CD4-positive, alpha-beta memory T cell (primary cell): Measurements from ENCODE around the gene ARHGAP24. TPM values are rescaled to one million over a fixed set of nuclear protein-coding genes. Genes with fewer than 3 reads are reported as not detected.

Experiments
- CTCF ChIA-PET: fragments of 350-600 bp; sonication (Branson Sonifier 250); formaldehyde crosslinking; loops from one replicate; lab custom pipeline; 2021; ENCODE audit warnings: inconsistent platforms; ENCODE audit not compliant: partially characterized antibody; lab: Charles Lee
- POLR2A ChIA-PET: fragments of 350-600 bp; sonication (Branson Sonifier 250); formaldehyde crosslinking; loops from one replicate; lab custom pipeline; 2021; ENCODE audit not compliant: partially characterized antibody; lab: Charles Lee
- DNase-seq, 5 donors: peaks; one replicate each; pipeline versions ENCODE4 v3.0.0 to v3.0.0-alpha.2; 2020 to 2022; ENCODE audit warnings: mixed read lengths in 1 of 5
- H3K27ac ChIP-seq: one replicate; pipeline ENCODE4 v1.7.0; 2013; ENCODE audit warnings: low read depth, low read length
- H3K27me3 ChIP-seq: 2 replicates; pipeline ENCODE4 v1.7.0; 2013; ENCODE audit warnings: mild to moderate bottlenecking, low read length, moderate library complexity; ENCODE audit not compliant: insufficient read depth
- H3K36me3 ChIP-seq: 2 replicates; pipeline ENCODE4 v1.7.0; 2013; ENCODE audit warnings: mild to moderate bottlenecking, low read length, moderate library complexity; ENCODE audit not compliant: insufficient read depth
- H3K4me1 ChIP-seq: 2 replicates; pipeline ENCODE4 v1.7.0; 2013; ENCODE audit warnings: mild to moderate bottlenecking, low read length, moderate library complexity; ENCODE audit not compliant: insufficient read depth
- H3K4me3 ChIP-seq, 2 donors: one replicate each; pipeline ENCODE4 v1.7.0; 2013; ENCODE audit warnings: low read length in 2 of 2, mild to moderate bottlenecking in 1 of 2
- H3K9me3 ChIP-seq, 2 donors: one replicate each; pipeline ENCODE4 v1.7.0; 2013; ENCODE audit warnings: low read length in 2 of 2, control low read depth in 1 of 2; ENCODE audit not compliant: control insufficient read depth in 1 of 2
- H3K27ac Mint-ChIP-seq, 7 donors: one replicate each; pipeline ENCODE4 v1.8.0; 2020 to 2021; ENCODE audit warnings: mixed read lengths in 7 of 7, mild to moderate bottlenecking in 6 of 7, inconsistent platforms in 3 of 7, moderate library complexity in 3 of 7
- H3K27me3 Mint-ChIP-seq, 2 donors: one replicate each; pipeline ENCODE4 v1.8.0; 2020 to 2021; ENCODE audit warnings: mixed read lengths in 2 of 2
- H3K36me3 Mint-ChIP-seq, 2 donors: one replicate each; pipeline ENCODE4 v1.8.0; 2020 to 2021; ENCODE audit warnings: mixed read lengths in 2 of 2, inconsistent platforms in 1 of 2, mild to moderate bottlenecking in 1 of 2
- H3K4me1 Mint-ChIP-seq, 4 donors: one replicate each; pipeline ENCODE4 v1.8.0; 2020 to 2021; ENCODE audit warnings: mixed read lengths in 4 of 4, mild to moderate bottlenecking in 1 of 4
- H3K4me3 Mint-ChIP-seq, 8 donors: one replicate each; pipeline ENCODE4 v1.8.0; 2020 to 2021; ENCODE audit warnings: mixed read lengths in 8 of 8, mild to moderate bottlenecking in 7 of 8, moderate library complexity in 6 of 8, inconsistent platforms in 3 of 8
- H3K9me3 Mint-ChIP-seq, 8 donors: one replicate each; pipeline ENCODE4 v1.8.0; 2020 to 2021; ENCODE audit warnings: mixed read lengths in 8 of 8, mild to moderate bottlenecking in 5 of 8, inconsistent platforms in 3 of 8, moderate library complexity in 1 of 8
- intact Hi-C: fragments of 100-400 bp; cut with micrococcal nuclease; formaldehyde crosslinking; loops from one replicate; pipeline ENCODE4 v1.15.1; 2023
- polyA plus RNA-seq, 2 donors: library from polyadenylated mRNA; unstranded; fragments of 300-500 nt; fragmentation: Illumina TruSeq; gene quantifications; one replicate each; pipeline ENCODE4 v1.2.3, GENCODE V29; 2021
- total RNA-seq, 2 experiments: library from RNA; stranded (reverse); gene quantifications; one replicate each; pipeline ENCODE4 v1.2.3, GENCODE V29; 2021

Gene ARHGAP24
- total and polyA plus RNA-seq, 4 experiments from 2014 or later, result 0.30 TPM; not detected in 3

- DNase-seq, result no peak
- H3K36me3 ChIP-seq, result no peaks in the 10 kb centered on the region
- H3K27ac Mint-ChIP-seq, result no peak overlapping the region
- no peaks in the 10 kb centered on the region for H3K36me3 Mint-ChIP-seq
- H3K27ac ChIP-seq, result no peak overlapping the region
- H3K4me3 Mint-ChIP-seq, result no peak overlapping the region
- intact Hi-C loops, result no loop called here
- peaks cover 0 to 2% (median 0%) of the 10 kb centered on the region in 8 donors for H3K9me3 Mint-ChIP-seq
- ChIA-PET CTCF (no interaction called here), POLR2A (no interaction called here)
- no peaks in the 10 kb centered on the region for H3K4me1 Mint-ChIP-seq
- H3K4me3 ChIP-seq, result no peak overlapping the region
- no peaks in the 10 kb centered on the region for H3K27me3 ChIP-seq
- H3K9me3 ChIP-seq, result no peaks in the 10 kb centered on the region
- H3K4me1 ChIP-seq, result no peaks in the 10 kb centered on the region
- no peaks in the 10 kb centered on the region for H3K27me3 Mint-ChIP-seq
Measured at GRCh38 chr4:85826060-85826678, 351.2 kb downstream of the ARHGAP24 start.

- no peaks in the 10 kb centered on the region for H3K36me3 Mint-ChIP-seq
- no peaks in the 10 kb centered on the region for H3K27me3 ChIP-seq
- H3K4me3 Mint-ChIP-seq, result no peak overlapping the region
- H3K4me1 ChIP-seq, result no peaks in the 10 kb centered on the region
- ChIA-PET CTCF (no interaction called here), POLR2A (no interaction called here)
- no peak overlapping the region for H3K4me3 ChIP-seq
- H3K27ac ChIP-seq, result no peak overlapping the region
- H3K36me3 ChIP-seq, result no peaks in the 10 kb centered on the region
- peaks cover 0 to 2% (median 0%) of the 10 kb centered on the region in 8 donors for H3K9me3 Mint-ChIP-seq
- no peak overlapping the region for H3K27ac Mint-ChIP-seq
- DNase-seq, result no peak
- H3K9me3 ChIP-seq, result no peaks in the 10 kb centered on the region
- intact Hi-C loops, result no loop called here
- no peaks in the 10 kb centered on the region for H3K4me1 Mint-ChIP-seq
- no peaks in the 10 kb centered on the region for H3K27me3 Mint-ChIP-seq
Measured at GRCh38 chr4:85828027-85828890, 353.3 kb downstream of the ARHGAP24 start.

DNA sequence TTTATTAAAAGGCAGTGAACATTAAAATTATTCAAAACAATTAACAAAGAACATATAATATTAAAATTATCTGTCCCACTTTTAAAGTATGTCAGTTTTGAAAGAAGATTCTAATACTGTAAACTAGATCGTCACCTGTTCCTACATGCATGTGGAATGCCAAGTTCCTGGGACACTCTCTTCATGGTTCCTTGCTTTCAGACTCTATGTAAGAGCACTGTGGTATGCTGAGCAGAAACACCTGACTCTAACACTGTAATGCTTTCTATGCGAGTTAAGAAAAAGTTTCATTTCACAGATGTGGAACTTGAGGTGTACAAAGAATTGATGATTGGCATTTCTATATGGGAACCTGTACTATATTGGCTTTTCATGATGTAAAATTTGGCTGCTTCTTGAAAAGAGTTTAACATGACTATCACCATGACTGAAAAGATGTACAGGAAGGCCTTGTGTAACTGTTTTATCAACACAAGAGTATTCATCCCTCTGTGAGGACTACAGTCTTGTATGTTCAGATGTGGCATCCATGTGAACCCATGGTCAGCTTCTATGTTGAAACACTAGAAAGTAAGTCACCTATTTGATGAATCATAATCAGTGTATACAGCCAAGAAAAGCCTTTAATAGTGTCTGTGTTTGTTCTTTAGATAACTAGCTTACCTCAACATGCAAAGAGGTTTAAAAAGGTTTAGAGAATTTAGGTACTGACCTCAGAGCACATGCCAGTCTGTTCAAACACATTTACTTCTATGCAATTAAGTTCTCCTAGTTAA, 354.5 kb downstream of the ARHGAP24 start:
- no peak overlapping the region for H3K27ac Mint-ChIP-seq
- CTCF ChIA-PET, result no interaction called here
- Histone ChIP-seq H3K27ac (no peak overlapping the region), H3K4me1 (no peaks in the 10 kb centered on the region), H3K36me3 (no peaks in the 10 kb centered on the region), H3K4me3 (no peak overlapping the region), H3K9me3 (no peaks in the 10 kb centered on the region), H3K27me3 (no peaks in the 10 kb centered on the region)
- DNase-seq, result no peak
- POLR2A ChIA-PET, result no interaction called here
- peaks cover 0 to 3% (median 0%) of the 10 kb centered on the region in 8 donors for H3K9me3 Mint-ChIP-seq
- no peak overlapping the region for H3K4me3 Mint-ChIP-seq
- intact Hi-C loops, result no loop called here
- no peaks in the 10 kb centered on the region for H3K36me3 Mint-ChIP-seq
- no peaks in the 10 kb centered on the region for H3K4me1 Mint-ChIP-seq
- H3K27me3 Mint-ChIP-seq, result no peaks in the 10 kb centered on the region

DNA sequence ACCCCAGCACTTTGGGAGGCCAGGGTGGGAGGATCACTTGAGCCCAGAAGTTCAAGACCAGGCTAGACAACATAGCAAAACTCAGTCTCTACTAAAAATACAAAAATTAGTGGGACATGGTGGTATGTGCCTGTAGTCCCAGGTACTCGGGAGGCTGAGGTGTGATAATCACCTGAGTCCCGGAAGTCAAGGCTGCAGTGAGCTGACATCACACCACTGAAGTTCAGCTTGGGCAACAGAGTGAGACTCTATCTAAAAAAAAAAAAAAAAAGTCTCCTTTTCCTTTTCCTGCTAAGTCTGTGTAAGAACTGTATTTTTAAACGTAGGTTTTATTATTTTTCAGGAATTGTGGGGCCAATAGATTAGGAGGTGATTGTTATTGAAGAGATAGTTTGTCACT, 356.7 kb downstream of the ARHGAP24 start:
- intact Hi-C loops, result no loop called here
- H3K9me3 Mint-ChIP-seq, result peaks cover 0 to 4% (median 0%) of the 10 kb centered on the region in 8 donors
- Histone ChIP-seq H3K27me3 (no peaks in the 10 kb centered on the region), H3K27ac (no peak overlapping the region), H3K4me1 (no peaks in the 10 kb centered on the region), H3K4me3 (no peak overlapping the region), H3K36me3 (no peaks in the 10 kb centered on the region), H3K9me3 (no peaks in the 10 kb centered on the region)
- ChIA-PET CTCF (no interaction called here), POLR2A (no interaction called here)
- H3K27me3 Mint-ChIP-seq, result no peaks in the 10 kb centered on the region
- no peak for DNase-seq
- H3K4me3 Mint-ChIP-seq, result no peak overlapping the region
- H3K36me3 Mint-ChIP-seq, result no peaks in the 10 kb centered on the region
- H3K27ac Mint-ChIP-seq, result no peak overlapping the region
- H3K4me1 Mint-ChIP-seq, result no peaks in the 10 kb centered on the region

DNA sequence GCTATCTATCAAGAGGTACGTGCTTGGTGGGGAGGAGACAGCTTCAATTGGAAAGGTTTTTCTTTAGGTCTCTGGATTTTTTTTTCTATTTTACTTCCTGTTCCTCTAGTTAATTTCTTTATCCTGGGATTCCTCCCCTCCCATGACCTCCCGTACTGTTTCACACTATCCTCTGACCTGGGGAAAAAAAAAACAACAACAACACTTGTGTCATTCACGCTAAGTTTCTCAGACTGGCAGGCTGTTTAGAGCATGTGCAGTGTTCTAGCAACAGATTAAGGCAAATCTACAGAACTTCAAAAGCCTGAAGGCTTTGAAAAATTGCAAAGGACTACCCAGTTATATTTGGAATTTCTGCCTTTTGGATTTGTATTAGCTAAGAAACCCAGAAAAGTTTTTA, 358.4 kb downstream of the ARHGAP24 start:
- no peak for DNase-seq
- H3K4me3 Mint-ChIP-seq, result no peak overlapping the region
- peaks cover 0 to 4% (median 0%) of the 10 kb centered on the region in 8 donors for H3K9me3 Mint-ChIP-seq
- no peaks in the 10 kb centered on the region for H3K4me1 Mint-ChIP-seq
- H3K36me3 Mint-ChIP-seq, result no peaks in the 10 kb centered on the region
- H3K36me3 ChIP-seq, result no peaks in the 10 kb centered on the region
- no peak overlapping the region for H3K27ac Mint-ChIP-seq
- no peaks in the 10 kb centered on the region for H3K27me3 ChIP-seq
- ChIA-PET POLR2A (no interaction called here), CTCF (no interaction called here)
- no peaks in the 10 kb centered on the region for H3K27me3 Mint-ChIP-seq
- H3K27ac ChIP-seq, result no peak overlapping the region
- intact Hi-C loops, result no loop called here
- no peaks in the 10 kb centered on the region for H3K9me3 ChIP-seq
- H3K4me3 ChIP-seq, result no peak overlapping the region
- H3K4me1 ChIP-seq, result no peaks in the 10 kb centered on the region

DNA sequence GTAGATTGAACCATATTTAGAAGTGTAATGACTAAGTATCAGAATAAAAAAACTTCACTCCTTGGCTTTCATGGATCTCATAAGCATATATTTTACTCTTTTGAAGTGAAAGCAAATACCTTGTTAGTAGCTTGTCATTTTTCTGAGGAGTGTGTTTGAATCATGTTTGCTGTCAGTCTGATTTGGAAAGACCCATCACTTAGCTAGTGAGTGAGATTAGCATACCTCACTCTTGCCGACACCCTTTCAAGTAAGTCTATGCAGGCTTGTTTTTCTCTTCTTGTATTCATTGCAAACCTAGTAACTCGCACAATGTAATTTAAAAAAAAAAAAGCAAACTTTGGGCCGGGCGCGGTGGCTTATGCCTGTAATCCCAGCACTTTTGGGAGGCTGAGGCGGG, 360.0 kb downstream of the ARHGAP24 start:
- H3K4me1 Mint-ChIP-seq, result no peaks in the 10 kb centered on the region
- ChIA-PET POLR2A (no interaction called here), CTCF (no interaction called here)
- H3K27ac Mint-ChIP-seq, result no peak overlapping the region
- no peak for DNase-seq
- no peaks in the 10 kb centered on the region for H3K36me3 Mint-ChIP-seq
- H3K27ac ChIP-seq, result no peak overlapping the region
- no peaks in the 10 kb centered on the region for H3K4me1 ChIP-seq
- no peak overlapping the region for H3K4me3 Mint-ChIP-seq
- peaks cover 0 to 6% (median 0%) of the 10 kb centered on the region in 8 donors for H3K9me3 Mint-ChIP-seq
- H3K9me3 ChIP-seq, result no peaks in the 10 kb centered on the region
- no peaks in the 10 kb centered on the region for H3K27me3 ChIP-seq
- intact Hi-C loops, result no loop called here
- H3K4me3 ChIP-seq, result no peak overlapping the region
- H3K36me3 ChIP-seq, result no peaks in the 10 kb centered on the region
- no peaks in the 10 kb centered on the region for H3K27me3 Mint-ChIP-seq
